IPS-18a (cell line): ENCODE results near the gene HAX1.
"Not testable (repeated sequence)": the region's sequence is repeated elsewhere in the genome, so short reads cannot be mapped to it uniquely, and the experiment has no call there.

Experiments used
- H3K27ac ChIP-seq: one replicate; pipeline ENCODE4 v1.5.1; 2013; ENCODE audit warnings: low read length
- H3K27me3 ChIP-seq: one replicate; pipeline ENCODE4 v1.6.1; 2013; ENCODE audit warnings: mild to moderate bottlenecking, low read length; ENCODE audit not compliant: control insufficient read depth, insufficient read depth
- H3K36me3 ChIP-seq: one replicate; pipeline ENCODE4 v1.6.1; 2013; ENCODE audit warnings: low read depth, low read length; ENCODE audit not compliant: control insufficient read depth
- H3K4me1 ChIP-seq: one replicate; pipeline ENCODE4 v1.6.1; 2013; ENCODE audit warnings: low read depth, low read length; ENCODE audit not compliant: control insufficient read depth
- H3K4me3 ChIP-seq: one replicate; pipeline ENCODE4 v1.5.1; 2013; ENCODE audit warnings: low read length
- H3K9ac ChIP-seq: one replicate; pipeline ENCODE4 v1.6.1; 2013; ENCODE audit warnings: mild to moderate bottlenecking, low read length, moderate library complexity
- H3K9me3 ChIP-seq: one replicate; pipeline ENCODE4 v1.6.1; 2013; ENCODE audit warnings: low read depth, low read length; ENCODE audit not compliant: control insufficient read depth

The HAX1 gene

GRCh38 chr1:154287591-154287990 lies 15.2 kb downstream of the HAX1 start:
- H3K4me3 ChIP-seq, H3K4me1 ChIP-seq, H3K9ac ChIP-seq: not testable (repeated sequence)

DNA sequence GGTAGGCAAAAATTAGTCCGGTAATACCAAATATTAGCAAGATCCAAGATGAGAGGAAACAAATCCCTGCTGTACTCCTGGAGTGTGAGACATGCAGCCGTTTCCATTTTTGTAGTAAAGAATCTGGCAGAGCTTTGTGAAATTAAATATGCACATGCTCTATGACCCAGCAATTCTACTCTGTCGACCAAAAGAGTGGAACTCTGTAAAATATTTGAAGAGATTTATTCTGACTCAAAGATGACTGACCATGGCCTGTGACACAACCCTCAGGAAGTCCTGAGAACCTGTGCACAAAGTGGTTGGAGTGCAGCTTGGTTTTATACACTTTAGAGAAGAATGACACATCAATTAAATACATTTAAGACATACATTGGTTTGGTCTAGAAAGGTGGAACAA lies 16.2 kb downstream of the HAX1 start:
- Histone ChIP-seq H3K27me3 (no peaks in the 10 kb centered on the region), H3K4me1 (no peaks in the 10 kb centered on the region), H3K27ac (no peak overlapping the region), H3K4me3 (no peak overlapping the region), H3K9me3 (no peaks in the 10 kb centered on the region), H3K36me3 (no peaks in the 10 kb centered on the region), H3K9ac (no peak overlapping the region)

More at GRCh38 chr1:154287591-154287990, 15.2 kb downstream of the HAX1 start:
- not testable (repeated sequence) for H3K36me3 ChIP-seq, H3K9me3 ChIP-seq, H3K27ac ChIP-seq, H3K27me3 ChIP-seq

DNA sequence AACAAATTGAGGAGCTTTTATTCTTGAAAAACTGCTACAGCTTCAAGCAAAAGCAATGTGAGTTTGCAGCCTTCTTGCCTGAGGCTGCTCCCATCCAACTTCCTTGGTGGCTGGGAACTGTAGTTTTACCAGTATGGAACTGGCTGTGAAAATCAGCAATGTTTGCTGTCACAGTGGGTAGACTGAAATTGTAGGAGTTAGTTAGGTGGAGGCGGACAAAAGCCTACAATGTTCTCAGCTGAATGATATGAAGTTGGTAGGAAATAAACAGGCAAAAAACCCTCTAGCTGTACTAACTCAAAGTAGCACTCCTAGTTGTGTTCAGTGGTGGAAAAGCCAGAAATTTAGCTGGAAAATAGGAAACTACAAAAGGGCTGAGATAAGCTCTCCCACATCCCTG lies 18.5 kb downstream of the HAX1 start:
- Histone ChIP-seq H3K9me3 (peaks cover 5% of the 10 kb centered on the region), H3K27me3 (no peaks in the 10 kb centered on the region), H3K4me3 (no peak overlapping the region), H3K4me1 (no peaks in the 10 kb centered on the region), H3K36me3 (no peaks in the 10 kb centered on the region), H3K27ac (no peak overlapping the region), H3K9ac (no peak overlapping the region)

DNA sequence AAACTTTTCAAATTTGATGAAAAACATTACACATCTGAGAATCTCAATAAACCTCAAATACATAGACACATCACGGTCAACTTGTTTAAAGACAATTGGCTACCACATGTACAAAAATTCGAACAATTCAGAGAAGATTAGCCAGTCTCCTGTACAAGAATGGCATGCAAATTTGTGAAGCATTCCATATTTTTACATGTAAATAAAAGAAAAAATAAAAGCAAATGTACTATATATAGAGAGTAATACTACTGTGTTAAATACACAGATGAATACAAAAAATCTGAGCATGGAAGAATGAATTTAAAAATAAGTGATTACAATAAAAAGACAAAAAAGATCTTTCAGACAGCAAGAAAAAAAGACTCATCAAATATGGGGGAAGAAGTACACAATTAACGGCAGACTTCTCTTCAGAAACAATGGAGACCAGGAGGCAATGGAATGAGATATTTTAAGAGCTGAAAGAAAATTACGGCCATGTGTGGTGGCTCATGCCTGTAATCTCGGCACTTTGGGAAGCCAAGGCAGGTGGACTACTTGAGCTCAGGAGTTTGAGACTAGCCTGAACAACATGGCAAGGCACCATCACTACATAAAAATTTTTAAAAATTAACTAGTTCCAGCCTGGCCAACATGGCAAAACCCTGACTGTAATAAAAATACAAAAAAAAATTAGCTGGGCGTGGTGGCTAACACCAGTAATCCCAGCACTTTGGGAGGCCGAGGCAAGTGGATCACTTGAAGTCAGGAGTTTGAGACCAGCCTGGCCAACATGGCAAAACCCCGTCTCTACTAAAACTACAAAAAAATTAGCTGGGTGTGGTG lies 23.2 kb downstream of the HAX1 start:
- Histone ChIP-seq H3K4me3 (no peak overlapping the region), H3K27me3 (no peaks in the 10 kb centered on the region), H3K4me1 (no peaks in the 10 kb centered on the region), H3K27ac (no peak overlapping the region), H3K9ac (no peak overlapping the region), H3K36me3 (no peaks in the 10 kb centered on the region), H3K9me3 (peaks cover 5% of the 10 kb centered on the region)

DNA sequence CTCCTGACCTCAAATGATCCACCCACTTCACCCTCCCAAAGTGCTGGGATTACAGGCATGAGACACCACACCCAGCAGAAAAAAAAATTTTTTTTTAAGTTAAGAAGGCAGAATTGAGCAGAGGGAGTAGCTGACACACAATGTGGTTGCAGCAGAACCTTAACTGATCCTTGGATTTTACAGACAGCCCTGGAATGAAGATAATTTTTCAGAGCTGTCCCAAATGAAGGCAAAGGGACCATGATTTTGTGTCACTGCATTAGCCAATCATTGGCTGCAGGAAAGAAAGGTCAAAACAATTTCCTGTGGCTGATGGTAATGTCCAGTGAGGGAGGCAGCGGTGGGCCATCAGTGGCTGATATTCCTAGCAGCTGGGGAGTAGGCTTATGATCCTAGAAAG lies 29.2 kb downstream of the HAX1 start:
- no peak overlapping the region for H3K4me3 ChIP-seq
- no peak overlapping the region for H3K9ac ChIP-seq
- no peaks in the 10 kb centered on the region for H3K4me1 ChIP-seq
- no peaks in the 10 kb centered on the region for H3K36me3 ChIP-seq
- no peaks in the 10 kb centered on the region for H3K27me3 ChIP-seq
- no peaks in the 10 kb centered on the region for H3K9me3 ChIP-seq
- H3K27ac ChIP-seq, result no peak overlapping the region

DNA sequence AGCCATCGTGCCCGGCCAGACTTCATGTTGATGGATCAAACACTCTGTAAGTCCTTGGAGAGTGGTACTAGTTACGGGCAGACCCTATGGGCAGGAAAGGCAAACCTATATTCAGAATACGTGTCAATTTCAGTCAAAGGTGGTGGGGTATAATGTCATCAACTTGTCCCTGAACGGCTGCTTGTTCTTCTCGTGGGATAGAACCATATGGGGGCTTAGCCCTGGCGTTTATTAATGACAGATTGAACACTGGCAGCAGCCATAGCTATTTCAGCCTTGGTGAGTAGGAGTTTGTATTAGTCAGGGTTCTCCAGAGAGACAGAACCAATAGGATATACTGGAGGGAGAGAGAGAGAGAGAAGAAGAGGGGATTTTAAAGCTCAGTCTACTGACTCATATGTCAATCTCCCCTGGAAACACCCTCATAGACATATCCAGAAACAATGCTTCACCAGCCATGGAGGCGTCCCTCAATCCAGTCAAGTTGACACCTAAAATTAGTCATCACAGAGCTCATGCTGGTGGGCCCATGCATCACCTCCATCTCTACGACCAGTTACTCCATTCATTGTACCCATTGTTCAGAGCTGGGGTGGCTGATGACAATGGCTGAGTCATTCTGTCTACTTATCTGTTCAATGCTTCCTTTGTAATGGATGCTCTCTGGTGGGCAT lies 32.4 kb downstream of the HAX1 start:
- H3K27ac ChIP-seq, result no peak overlapping the region
- H3K4me1 ChIP-seq, result no peaks in the 10 kb centered on the region
- H3K27me3 ChIP-seq, result no peaks in the 10 kb centered on the region
- no peak overlapping the region for H3K9ac ChIP-seq
- H3K9me3 ChIP-seq, result no peaks in the 10 kb centered on the region
- H3K36me3 ChIP-seq, result no peaks in the 10 kb centered on the region
- no peak overlapping the region for H3K4me3 ChIP-seq

DNA sequence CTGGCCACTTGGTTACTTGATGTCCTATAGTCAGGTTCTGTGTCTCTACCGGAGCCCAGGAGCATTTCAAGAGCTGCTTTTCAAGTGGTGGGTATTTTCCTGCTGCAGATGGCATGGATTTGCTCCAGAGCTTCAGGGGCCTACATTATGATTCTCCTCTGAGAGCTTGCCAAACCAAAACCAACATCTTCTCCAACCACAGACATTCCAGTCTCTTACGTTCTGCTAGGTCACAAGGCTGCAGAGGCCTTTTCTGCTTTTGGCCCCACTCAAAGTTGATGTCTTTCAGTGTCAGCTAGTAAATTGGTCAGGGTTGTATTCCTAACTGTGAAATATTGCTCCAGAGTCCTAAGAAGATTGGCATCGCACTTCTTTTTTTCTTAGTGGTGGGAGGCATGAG lies 33.7 kb downstream of the HAX1 start:
- H3K9me3 ChIP-seq, result no peaks in the 10 kb centered on the region

DNA sequence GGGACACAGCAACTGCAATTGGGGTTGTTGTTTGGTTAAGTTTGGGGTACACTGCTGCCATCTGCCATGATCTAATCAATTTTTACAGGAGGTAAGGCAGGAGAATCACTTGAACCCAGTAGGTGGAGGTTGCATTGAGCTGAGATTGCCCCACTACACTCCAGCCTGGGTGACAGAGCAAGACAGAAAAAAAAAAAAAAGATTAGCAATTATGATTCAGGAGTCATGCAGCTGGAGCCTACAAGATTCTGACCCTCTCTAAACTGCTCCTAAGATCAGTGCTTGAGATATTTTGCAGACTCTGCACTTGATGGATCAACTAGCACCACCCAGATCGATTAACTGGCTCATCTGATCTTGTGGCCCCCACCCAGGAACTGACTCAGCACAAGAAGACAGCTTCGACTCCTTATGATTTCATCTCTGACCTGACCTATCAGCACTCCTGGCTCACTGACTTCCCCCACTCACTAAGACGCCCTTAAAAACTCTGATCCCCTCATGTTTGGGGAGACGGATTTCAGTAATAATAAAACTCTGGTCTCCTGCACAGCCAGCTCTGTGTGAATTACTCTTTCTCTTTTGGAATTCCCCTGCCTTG lies 35.3 kb downstream of the HAX1 start:
- not testable (repeated sequence) for H3K4me1 ChIP-seq, H3K9ac ChIP-seq, H3K9me3 ChIP-seq, H3K4me3 ChIP-seq, H3K36me3 ChIP-seq, H3K27ac ChIP-seq, H3K27me3 ChIP-seq

More for the DNA sequence above, 33.7 kb downstream of the HAX1 start:
- no peaks in the 10 kb centered on the region for H3K4me1 ChIP-seq
- H3K9ac ChIP-seq, result no peak overlapping the region
- H3K36me3 ChIP-seq, result no peaks in the 10 kb centered on the region
- no peak overlapping the region for H3K27ac ChIP-seq
- no peaks in the 10 kb centered on the region for H3K27me3 ChIP-seq
- H3K4me3 ChIP-seq, result no peak overlapping the region

GRCh38 chr1:154309136-154309535 lies 36.7 kb downstream of the HAX1 start:
- H3K9me3 ChIP-seq, H3K9ac ChIP-seq, H3K4me1 ChIP-seq, H3K27ac ChIP-seq, H3K4me3 ChIP-seq, H3K27me3 ChIP-seq, H3K36me3 ChIP-seq: not testable (repeated sequence)

DNA sequence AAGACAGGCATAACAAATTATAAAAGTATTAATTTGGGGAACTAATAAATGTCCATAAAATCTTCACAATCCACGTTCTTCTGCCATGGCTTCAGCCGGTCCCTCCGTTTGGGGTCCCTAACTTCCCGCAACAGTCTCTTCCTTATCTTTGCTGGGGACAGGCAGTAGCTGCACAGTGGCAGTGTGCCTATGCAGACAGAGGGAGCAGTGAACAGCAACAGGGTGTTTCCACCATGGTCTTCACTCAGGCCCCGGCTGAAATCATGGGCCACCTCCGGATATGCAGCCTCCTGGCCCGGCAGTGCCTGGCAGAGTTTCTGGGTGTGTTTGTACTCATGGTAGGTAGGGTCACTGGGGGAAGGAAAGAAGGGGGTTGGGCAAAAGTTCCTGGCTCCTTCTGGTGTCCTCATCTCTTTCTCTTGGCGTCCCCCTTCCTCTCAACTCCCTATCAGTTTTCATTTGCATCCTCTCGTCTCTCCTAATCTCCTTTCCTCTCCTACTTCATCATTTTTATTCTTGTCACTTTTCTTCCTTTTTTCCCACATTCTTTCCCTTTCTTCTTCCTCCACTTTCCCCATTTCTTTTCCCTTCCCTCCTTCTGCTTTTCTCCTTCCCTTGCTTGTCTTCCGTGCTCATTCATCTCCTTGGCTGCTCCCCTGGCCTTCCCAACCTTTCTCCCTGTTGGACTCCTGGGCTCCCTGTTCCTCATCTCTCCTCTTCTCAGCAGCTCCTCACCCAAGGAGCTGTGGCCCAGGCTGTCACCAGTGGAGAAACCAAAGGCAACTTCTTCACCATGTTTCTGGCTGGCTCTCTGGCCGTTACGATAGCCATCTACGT lies 40.0 kb downstream of the HAX1 start:
- H3K9me3 ChIP-seq, H3K27me3 ChIP-seq, H3K27ac ChIP-seq, H3K4me1 ChIP-seq, H3K9ac ChIP-seq, H3K36me3 ChIP-seq, H3K4me3 ChIP-seq: not testable (repeated sequence)

DNA sequence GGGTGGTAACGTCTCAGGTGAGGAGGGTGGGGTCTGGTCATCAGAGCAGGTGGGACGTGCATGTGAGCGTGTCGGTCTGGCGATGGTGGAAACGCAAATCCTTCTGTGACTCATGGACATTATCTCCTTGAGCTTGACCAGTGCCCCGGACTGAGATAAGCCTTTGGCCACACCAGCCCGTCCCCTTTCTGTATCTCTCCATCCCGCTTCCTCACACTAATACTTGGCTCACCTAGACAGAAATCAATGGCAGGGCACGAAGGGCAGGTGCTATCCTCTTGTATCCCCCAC lies 40.6 kb downstream of the HAX1 start:
- H3K4me3 ChIP-seq, result no peak overlapping the region
- peaks cover 4% of the 10 kb centered on the region for H3K9me3 ChIP-seq
- no peaks in the 10 kb centered on the region for H3K4me1 ChIP-seq
- no peak overlapping the region for H3K27ac ChIP-seq
- H3K27me3 ChIP-seq, result no peaks in the 10 kb centered on the region
- H3K36me3 ChIP-seq, result no peaks in the 10 kb centered on the region
- H3K9ac ChIP-seq, result no peak overlapping the region
